ENCODE data around the gene MRPS15. TPM values are rescaled to one million over a fixed set of nuclear protein-coding genes. Genes with fewer than 3 reads are reported as not detected.
A peak's percentile ranks its signal among the peaks of the same experiment; 100 is the strongest.

MRPS15 gene
- total RNA-seq, 1 experiment from 2014 or later: 140 TPM

GRCh38 chr1:36420836-36421317, 43.3 kb downstream of the MRPS15 start:
- no peak overlapping the region for H3K4me3 ChIP-seq (ENCODE audit: low read depth, low read length, poor library complexity, severe bottlenecking)
- no peak overlapping the region for H3K27ac ChIP-seq (ENCODE audit: low read depth, low read length, poor library complexity, severe bottlenecking)
- no peak for TF ChIP-seq EZH2 (IDR thresholded peaks at IDR 0.05; ENCODE audit: borderline replicate concordance, low read depth, low read length, poor library complexity, severe bottlenecking)
- TF ChIP-seq CTCF (conservative IDR thresholded peaks at IDR 0.05; ENCODE audit: low read depth, low read length): peak; percentile 94
- H3K4me1 ChIP-seq (ENCODE audit: insufficient read depth, low read length, poor library complexity, severe bottlenecking): peaks cover 5% of the 10 kb centered on the region
- ChIA-PET CTCF (no interaction called here), POLR2A (ENCODE audit: low non-redundant PET) (no interaction called here)
- no peaks in the 10 kb centered on the region for H3K9me3 ChIP-seq (ENCODE audit: low read depth, low read length, poor library complexity, severe bottlenecking)
- BruUV-seq (replicated peaks): no TSS peak
- no peaks in the 10 kb centered on the region for H3K36me3 ChIP-seq (ENCODE audit: insufficient read depth, low read length, poor library complexity, severe bottlenecking)
- intact Hi-C loops (cut with micrococcal nuclease; ENCODE audit: unreplicated experiment): loop anchor here (1.0 to 10.0 kb wide), 4 partner anchors 78 to 322 kb away; partner anchors contain the start of gene SH3D21
- DNase-seq (ENCODE audit: low spot score): peak; percentile 90
- H3K27me3 ChIP-seq (replicated peaks; ENCODE audit: insufficient read depth, low read depth, low read length, poor library complexity): no peaks in the 10 kb centered on the region

- CTCF ChIA-PET: no interaction called here
- intact Hi-C loops (cut with micrococcal nuclease; ENCODE audit: unreplicated experiment): loop anchor here (1.0 to 10.0 kb wide), 4 partner anchors 78 to 321 kb away; partner anchors contain the start of gene SH3D21
- Histone ChIP-seq H3K4me1 (ENCODE audit: insufficient read depth, low read length, poor library complexity, severe bottlenecking) (peaks cover 5% of the 10 kb centered on the region), H3K36me3 (ENCODE audit: insufficient read depth, low read length, poor library complexity, severe bottlenecking) (no peaks in the 10 kb centered on the region), H3K9me3 (ENCODE audit: low read depth, low read length, poor library complexity, severe bottlenecking) (no peaks in the 10 kb centered on the region), H3K27me3 (replicated peaks; ENCODE audit: insufficient read depth, low read depth, low read length, poor library complexity) (no peaks in the 10 kb centered on the region), H3K4me3 (ENCODE audit: low read depth, low read length, poor library complexity, severe bottlenecking) (no peak overlapping the region), H3K27ac (ENCODE audit: low read depth, low read length, poor library complexity, severe bottlenecking) (no peak overlapping the region)
- POLR2A ChIA-PET (ENCODE audit: low non-redundant PET): no interaction called here
- BruUV-seq (replicated peaks): no TSS peak
- no peak for TF ChIP-seq CTCF (conservative IDR thresholded peaks at IDR 0.05; ENCODE audit: low read depth, low read length)
- no peak for TF ChIP-seq EZH2 (IDR thresholded peaks at IDR 0.05; ENCODE audit: borderline replicate concordance, low read depth, low read length, poor library complexity, severe bottlenecking)
- no peak for DNase-seq (ENCODE audit: low spot score)
Observed at GRCh38 chr1:36420409-36420808, 43.8 kb downstream of the MRPS15 start.

- H3K4me3 ChIP-seq (ENCODE audit: low read depth, low read length, poor library complexity, severe bottlenecking): no peak overlapping the region
- no peak overlapping the region for H3K27ac ChIP-seq (ENCODE audit: low read depth, low read length, poor library complexity, severe bottlenecking)
- TF ChIP-seq CTCF (conservative IDR thresholded peaks at IDR 0.05; ENCODE audit: low read depth, low read length): no peak
- TF ChIP-seq EZH2 (IDR thresholded peaks at IDR 0.05; ENCODE audit: borderline replicate concordance, low read depth, low read length, poor library complexity, severe bottlenecking): no peak
- no peak for DNase-seq (ENCODE audit: low spot score)
- BruUV-seq (replicated peaks): no TSS peak
- no peaks in the 10 kb centered on the region for H3K36me3 ChIP-seq (ENCODE audit: insufficient read depth, low read length, poor library complexity, severe bottlenecking)
- intact Hi-C loops (cut with micrococcal nuclease; ENCODE audit: unreplicated experiment): no loop called here
- CTCF ChIA-PET: interaction anchor here (0.5 kb wide), 1 partner anchor 21 kb away, joined by 3 read pairs; no protein-coding TSS in a partner anchor
- POLR2A ChIA-PET (ENCODE audit: low non-redundant PET): no interaction called here
- H3K9me3 ChIP-seq (ENCODE audit: low read depth, low read length, poor library complexity, severe bottlenecking): no peaks in the 10 kb centered on the region
- no peaks in the 10 kb centered on the region for H3K27me3 ChIP-seq (replicated peaks; ENCODE audit: insufficient read depth, low read depth, low read length, poor library complexity)
- H3K4me1 ChIP-seq (ENCODE audit: insufficient read depth, low read length, poor library complexity, severe bottlenecking): peaks cover 5% of the 10 kb centered on the region
Observed at GRCh38 chr1:36419569-36419968, 44.6 kb downstream of the MRPS15 start.
